ENCODE measurements around the gene PARG. TPM values are rescaled to one million over a fixed set of nuclear protein-coding genes. Genes with fewer than 3 reads are reported as not detected.

Gene PARG
- total and polyA plus RNA-seq, 2 donors (not counting 3 experiments of a cell fraction or from before 2014, with no cell fraction given), result 6.1 to 27.6 TPM

DNA sequence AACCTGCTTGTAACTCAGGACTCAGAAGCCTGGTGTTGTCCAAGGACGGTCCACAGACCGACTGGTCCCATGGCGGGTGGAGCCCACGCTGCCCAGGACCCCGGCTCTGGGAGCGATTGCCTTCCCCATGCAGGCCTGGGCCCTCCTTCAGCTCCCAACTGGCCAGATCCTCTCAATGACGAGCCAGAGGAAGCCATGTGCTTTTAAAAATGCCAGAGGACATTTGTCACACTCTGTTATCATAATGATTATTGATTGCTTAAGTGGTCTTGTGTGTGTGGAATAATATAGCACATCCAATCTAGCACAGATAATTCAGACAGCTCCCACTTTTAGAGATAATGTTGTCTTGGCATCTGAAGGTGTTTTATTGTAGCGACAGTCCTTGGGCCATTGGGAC lies 157.1 kb downstream of the PARG start:
- no peak for FAIRE-seq
- Histone ChIP-seq H2AFZ (ENCODE audit: low read depth, low read length) (no peak overlapping the region), H3K4me2 (ENCODE audit: insufficient read depth, low read length) (no peak overlapping the region), H3K9ac (replicated peaks; ENCODE audit: extremely low read depth, insufficient read depth, low read length) (no peak overlapping the region), H3K9me3 (replicated peaks; ENCODE audit: control insufficient read depth, insufficient read depth, low read length) (no peaks in the 10 kb centered on the region), H3K4me1 (ENCODE audit: control insufficient read depth, extremely low read depth, insufficient read depth, low read length) (no peaks in the 10 kb centered on the region), H3K27ac (ENCODE audit: insufficient read depth, low read depth, low read length) (no peak overlapping the region), H3K27me3 (ENCODE audit: control insufficient read depth in 2 of 2, insufficient read depth in 2 of 2, low read length in 2 of 2) (peaks cover 4% of the 10 kb centered on the region in 2 experiments), H4K20me1 (replicated peaks; ENCODE audit: control insufficient read depth, extremely low read depth, insufficient read depth, low read length) (no peaks in the 10 kb centered on the region), H3K79me2 (ENCODE audit: control insufficient read depth, insufficient read depth, low read length) (no peaks in the 10 kb centered on the region), H3K4me3 (replicated peaks in 1 of 3; ENCODE audit: insufficient read depth in 1 of 3, low read depth in 1 of 3, low read length in 3 of 3) (no peak overlapping the region), H3K36me3 (ENCODE audit: control insufficient read depth in 2 of 2, extremely low read depth in 1 of 2, insufficient read depth in 2 of 2, low read length in 2 of 2) (no peaks in the 10 kb centered on the region), H3K9me1 (replicated peaks; ENCODE audit: control insufficient read depth, extremely low read depth, insufficient read depth, low read length) (no peaks in the 10 kb centered on the region)
- dilution Hi-C loops (cut with MboI; ENCODE audit: extremely low pct_ligation_motif_present, low sequenced_read_pairs) (no loop called here), intact Hi-C loops (cut with micrococcal nuclease) (no loop called here)
- TF ChIP-seq MYC (IDR thresholded peaks at IDR 0.05; ENCODE audit: low read depth, low read length) (no peak), POLR2A (IDR thresholded peaks at IDR 0.05; ENCODE audit: low read depth, low read length) (no peak), JUN (IDR thresholded peaks at IDR 0.05; ENCODE audit: borderline replicate concordance, insufficient read depth, insufficient read length, low read depth) (no peak), FOS (IDR thresholded peaks at IDR 0.05; ENCODE audit: borderline replicate concordance, insufficient read depth, low read length) (no peak), GATA2 (IDR thresholded peaks at IDR 0.05; ENCODE audit: insufficient read depth, insufficient read length, low read depth, low read length) (no peak), EZH2 (IDR thresholded peaks at IDR 0.05; ENCODE audit: borderline replicate concordance, low read depth, low read length, severe bottlenecking) (no peak), POLR2AphosphoS5 (IDR thresholded peaks at IDR 0.05; ENCODE audit: insufficient read depth, low read depth, low read length) (no peak)
- TF ChIP-seq, protein P1, sequence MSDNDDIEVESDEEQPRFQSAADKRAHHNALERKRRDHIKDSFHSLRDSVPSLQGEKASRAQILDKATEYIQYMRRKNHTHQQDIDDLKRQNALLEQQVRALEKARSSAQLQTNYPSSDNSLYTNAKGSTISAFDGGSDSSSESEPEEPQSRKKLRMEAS (IDR thresholded peaks at IDR 0.05; ENCODE audit: insufficient read depth, insufficient read length), result no peak
- TF ChIP-seq, protein P2, sequence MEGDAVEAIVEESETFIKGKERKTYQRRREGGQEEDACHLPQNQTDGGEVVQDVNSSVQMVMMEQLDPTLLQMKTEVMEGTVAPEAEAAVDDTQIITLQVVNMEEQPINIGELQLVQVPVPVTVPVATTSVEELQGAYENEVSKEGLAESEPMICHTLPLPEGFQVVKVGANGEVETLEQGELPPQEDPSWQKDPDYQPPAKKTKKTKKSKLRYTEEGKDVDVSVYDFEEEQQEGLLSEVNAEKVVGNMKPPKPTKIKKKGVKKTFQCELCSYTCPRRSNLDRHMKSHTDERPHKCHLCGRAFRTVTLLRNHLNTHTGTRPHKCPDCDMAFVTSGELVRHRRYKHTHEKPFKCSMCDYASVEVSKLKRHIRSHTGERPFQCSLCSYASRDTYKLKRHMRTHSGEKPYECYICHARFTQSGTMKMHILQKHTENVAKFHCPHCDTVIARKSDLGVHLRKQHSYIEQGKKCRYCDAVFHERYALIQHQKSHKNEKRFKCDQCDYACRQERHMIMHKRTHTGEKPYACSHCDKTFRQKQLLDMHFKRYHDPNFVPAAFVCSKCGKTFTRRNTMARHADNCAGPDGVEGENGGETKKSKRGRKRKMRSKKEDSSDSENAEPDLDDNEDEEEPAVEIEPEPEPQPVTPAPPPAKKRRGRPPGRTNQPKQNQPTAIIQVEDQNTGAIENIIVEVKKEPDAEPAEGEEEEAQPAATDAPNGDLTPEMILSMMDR (IDR thresholded peaks at IDR 0.05; ENCODE audit: extremely low read depth in 1 of 2, insufficient read depth in 1 of 2, low read depth in 1 of 2, low read length in 2 of 2), result no peak
- CTCF ChIA-PET, result interaction anchor here (1.2 kb wide), 1 partner anchor 23 kb away, joined by 3 read pairs; no protein-coding TSS in a partner anchor
- POLR2A ChIA-PET, result no interaction called here
- no peak for DNase-seq (ENCODE audit: low read depth, low spot score)
- no TSS peak for BruUV-seq (replicated peaks)

Measured in endothelial cell of umbilical vein (primary cell).